Upper lobe of left lung (tissue), 6 donors: Measurements from ENCODE around the gene MRPL48. TPM values are rescaled to one million over a fixed set of nuclear protein-coding genes. Genes with fewer than 3 reads are reported as not detected.
"Not testable (repeated sequence)": the region's sequence is repeated elsewhere in the genome, so short reads cannot be mapped to it uniquely, and the experiment has no call there.

Experiments
- ATAC-seq, 2 donors: fragments of 200-7000 bp; cut with Tn5 transposase; one replicate each; pipeline ENCODE4 v1.9.1; 2022; ENCODE audit warnings: mild to moderate bottlenecking in 2 of 2, moderate library complexity in 2 of 2; ENCODE audit not compliant: low FRiP score in 2 of 2
- DNase-seq, 2 donors: peaks; one replicate each; pipeline ENCODE4 v3.0.0-alpha.2; 2019 to 2020
- H3K27ac ChIP-seq, 4 donors: fragments of 200-600 bp; sonication (generic); one replicate each; pipeline ENCODE4 v1.5.1; 2016 to 2019
- H3K27me3 ChIP-seq, 4 donors: fragments of 200-600 bp; sonication (generic); one replicate each; pipeline ENCODE4 v1.5.1; 2017 to 2019
- H3K36me3 ChIP-seq, 4 donors: fragments of 200-600 bp; sonication (generic); one replicate each; pipeline ENCODE4 v1.5.1; 2016 to 2019
- H3K4me1 ChIP-seq, 4 donors: fragments of 200-600 bp; sonication (generic); one replicate each; pipeline ENCODE4 v1.5.1; 2018 to 2019
- H3K4me3 ChIP-seq, 4 donors: fragments of 200-600 bp; sonication (generic); one replicate each; pipeline ENCODE4 v1.5.1; 2017 to 2019; ENCODE audit warnings: mild to moderate bottlenecking in 2 of 4, moderate library complexity in 1 of 4
- H3K9me3 ChIP-seq, 4 donors: fragments of 200-600 bp; sonication (generic); one replicate each; pipeline ENCODE4 v1.5.1; 2018 to 2019
- CTCF ChIP-seq, 6 experiments: fragments of 450-650 bp in 4 of 6; fragments of 200-600 bp in 2 of 6; sonication (generic) in 2 of 6; IDR thresholded peaks; one replicate each; pipeline ENCODE4 v1.5.1; 2016 to 2019; ENCODE audit warnings: antibody characterized with exemption in 6 of 6
- EP300 ChIP-seq, 4 donors: sonication (generic); formaldehyde crosslinking; IDR thresholded peaks; one replicate each; pipeline ENCODE4 v1.5.1; 2017; ENCODE audit warnings: antibody characterized with exemption in 4 of 4, control low read depth in 2 of 4
- POLR2A ChIP-seq, 4 donors: fragments of 450-650 bp; IDR thresholded peaks; one replicate each; pipeline ENCODE4 v1.5.1; 2016 to 2017; ENCODE audit warnings: antibody characterized with exemption in 4 of 4, mild to moderate bottlenecking in 2 of 4
- POLR2AphosphoS5 ChIP-seq, 2 donors: sonication (generic); formaldehyde crosslinking; IDR thresholded peaks; one replicate each; pipeline ENCODE4 v1.5.1; 2017; ENCODE audit warnings: antibody characterized with exemption in 2 of 2
- WGBS, 2 donors: methylation state at CpG; one replicate each; pipeline ENCODE4 v1.1.5; 2017 to 2018; 5-methylcytosine and 5-hydroxymethylcytosine counted together
- total RNA-seq, 6 donors: library from RNA; depleted of rRNA in 4 of 6; stranded (reverse); fragments of >200 nt in 4 of 6; gene quantifications; one replicate each; pipeline versions ENCODE4 v1.1.0 to v1.2.1, GENCODE V29; 2016 to 2021
- donor health status: DM: no; HTN: no; CAD: no; lungs with moderate emphysema.
- donor health status: DM: no; HTN: yes; CAD: no; lungs with severe emphysema.

Gene MRPL48
- total RNA-seq, 6 donors from 2014 or later: 7.3 to 25.3 (median 21.8) TPM

GRCh38 chr11:73762732-73763131 is 24.9 kb upstream of the MRPL48 start:
- Histone ChIP-seq H3K36me3 (no peaks in the 10 kb centered on the region), H3K4me3 (no peak overlapping the region), H3K27me3 (no peaks in the 10 kb centered on the region), H3K9me3 (no peaks in the 10 kb centered on the region), H3K4me1 (peaks cover 10 to 21% (median 17%) of the 10 kb centered on the region in 4 donors), H3K27ac (no peak overlapping the region)
- no peak for ATAC-seq
- TF ChIP-seq POLR2A (IDR thresholded peaks at IDR 0.05) (no peak), POLR2AphosphoS5 (IDR thresholded peaks at IDR 0.05) (no peak), CTCF (IDR thresholded peaks at IDR 0.05) (no peak), EP300 (IDR thresholded peaks at IDR 0.05) (no peak)
- DNase-seq: no peak

GRCh38 chr11:73766763-73767162 is 20.9 kb upstream of the MRPL48 start:
- H3K27me3 ChIP-seq: no peaks in the 10 kb centered on the region
- no peak overlapping the region for H3K4me3 ChIP-seq
- WGBS, 2 donors: 76 to 85% methylated on average over 1 of the region's 1 CpG
- H3K27ac ChIP-seq: no peak overlapping the region
- H3K4me1 ChIP-seq: no peaks in the 10 kb centered on the region
- TF ChIP-seq CTCF (IDR thresholded peaks at IDR 0.05): no peak
- TF ChIP-seq POLR2AphosphoS5 (IDR thresholded peaks at IDR 0.05): no peak
- no peak for TF ChIP-seq EP300 (IDR thresholded peaks at IDR 0.05)
- no peak for TF ChIP-seq POLR2A (IDR thresholded peaks at IDR 0.05)
- H3K36me3 ChIP-seq: no peaks in the 10 kb centered on the region
- H3K9me3 ChIP-seq: no peaks in the 10 kb centered on the region
- DNase-seq (no peak), ATAC-seq (no peak)

- 87 to 96% methylated on average over 7 of the region's 7 CpGs for WGBS, 2 donors
- not testable (repeated sequence) for DNase-seq, ATAC-seq
Measured at GRCh38 chr11:73770811-73771210, 16.9 kb upstream of the MRPL48 start.

GRCh38 chr11:73779084-73779902 is 8.4 kb upstream of the MRPL48 start:
- TF ChIP-seq POLR2AphosphoS5 (IDR thresholded peaks at IDR 0.05) (peak; percentile 96 to 98), CTCF (IDR thresholded peaks at IDR 0.05) (peak in 1 of 6 experiments; percentile 21), POLR2A (IDR thresholded peaks at IDR 0.05) (peak in 3 of 4 donors; percentile 13 to 75 (median 48)), EP300 (IDR thresholded peaks at IDR 0.05) (peak in 1 of 4 donors; percentile 70)
- DNase-seq (peak; percentile 95 to 99), ATAC-seq (peak; percentile 100)
- WGBS, 2 donors: 0 to 1% methylated on average over 18 to 30 of the region's 30 CpGs
- Histone ChIP-seq H3K4me3 (peak overlapping the region; percentile 31 to 59 (median 54)), H3K4me1 (peaks cover 0 to 6% (median 3%) of the 10 kb centered on the region in 4 donors), H3K9me3 (no peaks in the 10 kb centered on the region), H3K36me3 (no peaks in the 10 kb centered on the region), H3K27me3 (no peaks in the 10 kb centered on the region), H3K27ac (peak overlapping the region; percentile 91 to 96 (median 93))

More at GRCh38 chr11:73770811-73771210, 16.9 kb upstream of the MRPL48 start:
- H3K9me3 ChIP-seq, H3K36me3 ChIP-seq, H3K4me1 ChIP-seq, H3K4me3 ChIP-seq, H3K27me3 ChIP-seq, H3K27ac ChIP-seq: not testable (repeated sequence)

- H3K9me3 ChIP-seq: no peaks in the 10 kb centered on the region
- ATAC-seq (no peak), DNase-seq (no peak)
- WGBS, 2 donors: 91 to 92% methylated on average over 6 of the region's 6 CpGs
- H3K27ac ChIP-seq: no peak overlapping the region
- no peaks in the 10 kb centered on the region for H3K27me3 ChIP-seq
- H3K4me3 ChIP-seq: no peak overlapping the region
- peaks cover 0 to 6% (median 3%) of the 10 kb centered on the region in 4 donors for H3K4me1 ChIP-seq
- TF ChIP-seq CTCF (IDR thresholded peaks at IDR 0.05): no peak
- no peaks in the 10 kb centered on the region for H3K36me3 ChIP-seq
Measured at GRCh38 chr11:73781303-73781702, 6.4 kb upstream of the MRPL48 start.
